Stimulated activated CD4-positive, alpha-beta T cell treated with anti-CD3 and anti-CD28 coated beads, Interleukin-2, amount 100 ng/mL, for 4 hours (primary cell): Measurements from ENCODE around the gene MTARC2.

Experiments
- DNase-seq: peaks from one replicate; pipeline ENCODE4 v3.0.0-alpha.2; 2020; ENCODE audit warnings: low read depth

MTARC2 gene

GRCh38 chr1:220828179-220828490 is 80.0 kb downstream of the MTARC2 start:
- DNase-seq = no peak

- no peak for DNase-seq
These were observed 80.9 kb downstream of the MTARC2 start for GRCh38 chr1:220828950-220829586.

- no peak for DNase-seq
These were observed 85.3 kb downstream of the MTARC2 start for GRCh38 chr1:220833436-220833835.
